Ishikawa (cell line): ENCODE measurements around the gene TP53I13.

ENCODE experiments used
- CEBPB ChIP-seq: IDR thresholded peaks from 2 replicates; pipeline ENCODE4 v1.6.1; 2012
- CREB1 ChIP-seq: IDR thresholded peaks from 2 replicates; pipeline ENCODE4 v1.6.1; 2012; ENCODE audit warnings: low read depth
- EGR1 ChIP-seq: IDR thresholded peaks from 2 replicates; pipeline ENCODE4 v1.6.1; 2012
- EP300 ChIP-seq: IDR thresholded peaks from 2 replicates; pipeline ENCODE4 v1.6.1; 2012; ENCODE audit warnings: borderline replicate concordance
- FOXM1 ChIP-seq: IDR thresholded peaks from 2 replicates; pipeline ENCODE4 v1.6.1; 2012; ENCODE audit warnings: low read depth, borderline replicate concordance
- MAX ChIP-seq: IDR thresholded peaks from 2 replicates; pipeline ENCODE4 v1.6.1; 2012
- NFIC ChIP-seq: IDR thresholded peaks from 2 replicates; pipeline ENCODE4 v1.6.1; 2012
- RAD21 ChIP-seq: IDR thresholded peaks from 2 replicates; pipeline ENCODE4 v1.6.1; 2012; ENCODE audit warnings: low read depth
- REST ChIP-seq: IDR thresholded peaks from 2 replicates; pipeline ENCODE4 v1.6.1; 2012; ENCODE audit warnings: low read depth, mild to moderate bottlenecking
- TAF1 ChIP-seq: IDR thresholded peaks from 2 replicates; pipeline ENCODE4 v1.6.1; 2012; ENCODE audit warnings: low read depth, mild to moderate bottlenecking
- TCF12 ChIP-seq: IDR thresholded peaks from 2 replicates; pipeline ENCODE4 v1.6.1; 2012; ENCODE audit warnings: low read depth
- TEAD4 ChIP-seq: IDR thresholded peaks from 2 replicates; pipeline ENCODE4 v1.6.1; 2012
- USF1 ChIP-seq: IDR thresholded peaks from 2 replicates; pipeline ENCODE4 v1.6.1; 2012
- YY1 ChIP-seq: IDR thresholded peaks from 2 replicates; pipeline ENCODE4 v1.6.1; 2012; ENCODE audit warnings: low read depth
- ZBTB7A ChIP-seq: IDR thresholded peaks from 2 replicates; pipeline ENCODE4 v1.6.1; 2012; ENCODE audit warnings: low read depth

The TP53I13 gene

GRCh38 chr17:29582772-29583171 lies 14.3 kb downstream of the TP53I13 start:
- no peak for TF ChIP-seq EP300
- TF ChIP-seq YY1: no peak

DNA sequence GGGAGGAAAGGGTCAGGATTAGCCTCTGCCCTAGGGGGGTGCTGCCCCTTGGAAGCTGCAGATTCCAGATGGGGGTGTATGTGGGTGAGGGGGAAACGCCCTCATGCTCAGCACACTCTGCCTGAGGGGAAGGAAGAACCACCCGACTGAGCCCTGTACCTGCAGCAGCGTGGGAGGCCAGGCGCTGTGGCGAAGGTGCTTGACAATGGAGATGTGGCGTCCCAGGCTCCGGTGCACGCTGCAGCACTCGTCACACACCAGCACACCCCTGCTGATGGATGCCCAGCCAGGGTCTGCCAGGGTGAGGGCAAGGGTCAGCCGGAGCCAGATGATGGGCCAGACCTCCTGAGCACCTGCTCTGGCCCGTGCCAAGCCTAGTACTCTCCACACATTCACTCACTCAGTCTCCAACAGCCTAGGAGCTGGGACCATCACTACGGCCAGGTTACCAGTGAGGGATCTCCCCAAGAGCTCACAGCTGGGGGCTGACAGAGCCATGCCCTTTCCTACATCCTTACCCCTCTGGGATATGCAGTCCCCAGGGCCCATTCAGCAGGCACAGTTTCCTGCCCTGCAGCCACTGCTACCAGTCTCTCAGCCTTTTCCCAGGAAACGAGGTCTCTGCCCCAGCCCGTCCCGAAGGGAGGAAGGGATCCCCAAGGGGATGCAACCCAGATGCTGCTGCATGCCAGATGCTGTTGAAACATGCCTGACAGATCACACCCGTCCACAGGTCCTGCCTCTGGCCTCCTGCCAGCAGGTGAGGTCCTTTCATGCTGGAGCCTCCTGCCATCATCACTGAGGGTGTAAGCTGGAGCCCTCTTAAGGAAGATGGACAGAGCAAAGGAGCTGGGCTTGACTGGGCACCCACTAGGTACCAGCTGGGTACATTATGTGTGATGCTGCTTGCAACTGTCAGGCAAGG lies 15.1 kb downstream of the TP53I13 start:
- no peak for TF ChIP-seq CREB1
- no peak for TF ChIP-seq EP300
- TF ChIP-seq TEAD4: no peak
- no peak for TF ChIP-seq MAX
- no peak for TF ChIP-seq YY1
- TF ChIP-seq FOXM1: no peak
- no peak for TF ChIP-seq ZBTB7A
- no peak for TF ChIP-seq USF1
- TF ChIP-seq NFIC: no peak

GRCh38 chr17:29584452-29585079 lies 16.1 kb downstream of the TP53I13 start:
- TF ChIP-seq MAX (no peak), USF1 (no peak), FOXM1 (no peak), CEBPB (no peak), NFIC (no peak), TAF1 (no peak), RAD21 (no peak), EGR1 (no peak), EP300 (no peak), YY1 (no peak), CREB1 (no peak), TEAD4 (no peak)

GRCh38 chr17:29585080-29585751 lies 16.7 kb downstream of the TP53I13 start:
- TF ChIP-seq CREB1 (no peak), REST (no peak), YY1 (no peak), CEBPB (no peak), RAD21 (no peak), MAX (no peak), FOXM1 (no peak), USF1 (no peak), TCF12 (no peak), NFIC (no peak), TAF1 (no peak), TEAD4 (no peak), ZBTB7A (no peak), EGR1 (no peak), EP300 (no peak)

GRCh38 chr17:29586676-29587469 lies 18.4 kb downstream of the TP53I13 start:
- TF ChIP-seq MAX: no peak
- no peak for TF ChIP-seq TCF12
- TF ChIP-seq TAF1: no peak
- no peak for TF ChIP-seq EGR1
- no peak for TF ChIP-seq RAD21
- no peak for TF ChIP-seq YY1
- no peak for TF ChIP-seq REST
- no peak for TF ChIP-seq CREB1
- TF ChIP-seq USF1: no peak
- no peak for TF ChIP-seq ZBTB7A
- TF ChIP-seq TEAD4: no peak
- no peak for TF ChIP-seq CEBPB
- no peak for TF ChIP-seq FOXM1
- TF ChIP-seq EP300: no peak
- TF ChIP-seq NFIC: no peak
